Measurements from ENCODE around the gene OR5B3.

GRCh38 chr11:58391879-58392278, 14.8 kb downstream of the OR5B3 start:
- TF ChIP-seq, protein P1, sequence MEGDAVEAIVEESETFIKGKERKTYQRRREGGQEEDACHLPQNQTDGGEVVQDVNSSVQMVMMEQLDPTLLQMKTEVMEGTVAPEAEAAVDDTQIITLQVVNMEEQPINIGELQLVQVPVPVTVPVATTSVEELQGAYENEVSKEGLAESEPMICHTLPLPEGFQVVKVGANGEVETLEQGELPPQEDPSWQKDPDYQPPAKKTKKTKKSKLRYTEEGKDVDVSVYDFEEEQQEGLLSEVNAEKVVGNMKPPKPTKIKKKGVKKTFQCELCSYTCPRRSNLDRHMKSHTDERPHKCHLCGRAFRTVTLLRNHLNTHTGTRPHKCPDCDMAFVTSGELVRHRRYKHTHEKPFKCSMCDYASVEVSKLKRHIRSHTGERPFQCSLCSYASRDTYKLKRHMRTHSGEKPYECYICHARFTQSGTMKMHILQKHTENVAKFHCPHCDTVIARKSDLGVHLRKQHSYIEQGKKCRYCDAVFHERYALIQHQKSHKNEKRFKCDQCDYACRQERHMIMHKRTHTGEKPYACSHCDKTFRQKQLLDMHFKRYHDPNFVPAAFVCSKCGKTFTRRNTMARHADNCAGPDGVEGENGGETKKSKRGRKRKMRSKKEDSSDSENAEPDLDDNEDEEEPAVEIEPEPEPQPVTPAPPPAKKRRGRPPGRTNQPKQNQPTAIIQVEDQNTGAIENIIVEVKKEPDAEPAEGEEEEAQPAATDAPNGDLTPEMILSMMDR (IDR thresholded peaks at IDR 0.05), result no peak
- TF ChIP-seq POLR2A (IDR thresholded peaks at IDR 0.05), result no peak

Data from gastroesophageal sphincter (tissue), 3 donors.